ENCODE data around the gene LRP3. TPM values are rescaled to one million over a fixed set of nuclear protein-coding genes. Genes with fewer than 3 reads are reported as not detected.
"Not testable (repeated sequence)": the region's sequence is repeated elsewhere in the genome, so short reads cannot be mapped to it uniquely, and the experiment has no call there.

LRP3 gene
- polyA plus RNA-seq, 2 donors = 4.1 to 5.7 TPM

GRCh38 chr19:33158365-33158764 is 35.8 kb upstream of the LRP3 start:
- H3K36me3 ChIP-seq (ENCODE audit: control insufficient read depth in 2 of 2, insufficient read depth in 2 of 2, low read length in 1 of 2) = no peaks in the 10 kb centered on the region
- H3K9me3 ChIP-seq (ENCODE audit: control insufficient read depth in 2 of 2, insufficient read depth in 1 of 2, low read depth in 1 of 2, low read length in 1 of 2) = no peaks in the 10 kb centered on the region
- H3K27me3 ChIP-seq (ENCODE audit: control insufficient read depth in 1 of 2, insufficient read depth in 2 of 2, low read length in 2 of 2) = no peaks in the 10 kb centered on the region
- H3K4me1 ChIP-seq (ENCODE audit: control insufficient read depth in 2 of 2, insufficient read depth in 2 of 2, low read length in 1 of 2) = no peaks in the 10 kb centered on the region
- 85 to 91% methylated on average over 6 of the region's 6 CpGs for WGBS, 2 donors
- no peak overlapping the region for H3K4me3 ChIP-seq (ENCODE audit: low read depth in 1 of 2, low read length in 2 of 2)
- no peak overlapping the region for H3K27ac ChIP-seq (ENCODE audit: low read depth in 2 of 2, low read length in 1 of 2)

DNA sequence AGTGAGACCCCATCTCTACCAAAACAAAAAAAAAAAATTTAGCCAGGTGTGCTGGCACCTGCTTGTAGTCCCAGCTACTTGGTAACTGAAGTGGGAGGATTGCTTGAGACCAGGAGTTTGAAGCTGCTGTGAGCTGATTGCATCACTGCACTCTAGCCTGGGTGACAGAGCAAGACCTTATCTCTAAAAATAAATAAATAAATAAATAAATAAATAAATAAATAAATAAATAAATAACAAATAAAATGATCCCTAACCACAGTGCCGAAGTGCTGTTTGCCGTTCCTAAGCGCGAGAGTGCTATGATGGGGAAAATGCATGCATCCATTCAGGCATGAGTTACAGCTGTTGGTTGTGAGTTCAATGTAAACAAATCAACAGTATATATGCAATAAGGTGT is 35.0 kb upstream of the LRP3 start:
- 98 to 99% methylated on average over 4 of the region's 4 CpGs for WGBS, 2 donors
- Histone ChIP-seq H3K4me3 (ENCODE audit: low read depth in 1 of 2, low read length in 2 of 2) (no peak overlapping the region), H3K27me3 (ENCODE audit: control insufficient read depth in 1 of 2, insufficient read depth in 2 of 2, low read length in 2 of 2) (no peaks in the 10 kb centered on the region), H3K4me1 (ENCODE audit: control insufficient read depth in 2 of 2, insufficient read depth in 2 of 2, low read length in 1 of 2) (no peaks in the 10 kb centered on the region), H3K36me3 (ENCODE audit: control insufficient read depth in 2 of 2, insufficient read depth in 2 of 2, low read length in 1 of 2) (no peaks in the 10 kb centered on the region), H3K9me3 (ENCODE audit: control insufficient read depth in 2 of 2, insufficient read depth in 1 of 2, low read depth in 1 of 2, low read length in 1 of 2) (no peaks in the 10 kb centered on the region), H3K27ac (ENCODE audit: low read depth in 2 of 2, low read length in 1 of 2) (no peak overlapping the region)

DNA sequence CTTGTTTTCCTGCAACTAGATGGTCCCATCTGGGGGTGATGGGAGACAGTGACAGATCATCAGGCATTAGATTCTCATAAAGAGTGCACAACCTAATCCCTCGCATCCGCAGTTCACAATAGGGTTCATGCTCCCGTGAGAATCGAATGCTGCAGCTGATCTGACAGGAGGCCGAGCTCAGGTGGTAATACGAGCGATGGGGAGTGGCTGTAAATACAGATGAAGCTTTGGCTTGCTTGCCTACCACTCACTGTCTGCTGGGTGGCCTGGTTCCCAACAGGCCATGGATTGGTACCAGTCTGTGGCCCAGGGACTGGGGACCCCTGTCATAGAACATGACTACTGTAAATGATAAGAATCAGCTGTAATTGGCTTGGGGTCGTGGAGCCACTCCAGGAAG is 34.2 kb upstream of the LRP3 start:
- Histone ChIP-seq H3K27me3 (ENCODE audit: control insufficient read depth in 1 of 2, insufficient read depth in 2 of 2, low read length in 2 of 2) (no peaks in the 10 kb centered on the region), H3K4me1 (ENCODE audit: control insufficient read depth in 2 of 2, insufficient read depth in 2 of 2, low read length in 1 of 2) (no peaks in the 10 kb centered on the region), H3K36me3 (ENCODE audit: control insufficient read depth in 2 of 2, insufficient read depth in 2 of 2, low read length in 1 of 2) (no peaks in the 10 kb centered on the region), H3K27ac (ENCODE audit: low read depth in 2 of 2, low read length in 1 of 2) (no peak overlapping the region), H3K9me3 (ENCODE audit: control insufficient read depth in 2 of 2, insufficient read depth in 1 of 2, low read depth in 1 of 2, low read length in 1 of 2) (no peaks in the 10 kb centered on the region), H3K4me3 (ENCODE audit: low read depth in 1 of 2, low read length in 2 of 2) (no peak overlapping the region)
- WGBS, 2 donors = 91 to 92% methylated on average over 8 of the region's 8 CpGs

DNA sequence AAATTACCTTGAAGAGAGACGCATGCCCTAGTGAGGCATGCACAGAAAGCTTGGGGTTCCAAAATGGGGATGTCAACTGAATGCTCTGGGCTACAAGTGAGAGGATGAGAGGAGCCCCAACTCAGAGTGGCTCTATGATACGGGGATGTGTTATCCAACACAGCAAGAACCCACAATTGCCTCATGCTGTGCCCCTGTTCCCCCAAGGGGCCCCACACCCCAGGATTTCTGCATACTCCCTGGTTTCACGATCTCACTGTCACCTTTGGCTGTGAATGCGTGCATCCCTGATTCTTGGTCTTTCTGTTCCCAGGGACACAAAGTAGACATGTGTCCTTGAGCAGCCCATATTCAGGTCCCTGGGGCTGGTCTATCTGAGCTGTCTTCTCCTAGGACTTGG is 32.9 kb upstream of the LRP3 start:
- no peak overlapping the region for H3K4me3 ChIP-seq (ENCODE audit: low read depth in 1 of 2, low read length in 2 of 2)
- WGBS, 2 donors = 72 to 88% methylated on average over 4 of the region's 4 CpGs

DNA sequence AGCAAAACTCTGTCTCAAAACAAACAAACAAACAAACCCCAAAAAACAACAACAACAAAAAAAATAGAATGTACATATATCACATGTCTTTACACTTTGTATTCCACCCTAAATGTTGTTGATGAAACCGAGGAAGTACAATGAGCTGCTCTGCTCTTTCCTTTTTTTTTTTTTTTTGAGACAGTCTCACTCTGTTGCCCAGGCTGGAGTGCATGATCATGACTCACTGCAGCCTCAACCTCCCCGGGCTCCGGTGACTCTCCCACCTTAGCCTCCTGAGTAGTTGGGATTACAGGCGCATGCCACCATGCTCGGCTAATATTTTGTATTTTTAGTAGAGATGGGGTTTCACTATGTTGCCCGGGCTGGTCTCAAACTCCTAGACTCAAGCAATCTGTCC is 30.6 kb upstream of the LRP3 start:
- no peaks in the 10 kb centered on the region for H3K4me1 ChIP-seq (ENCODE audit: control insufficient read depth in 2 of 2, insufficient read depth in 2 of 2, low read length in 1 of 2)
- 92 to 94% methylated on average over 6 of the region's 6 CpGs for WGBS, 2 donors
- H3K27ac ChIP-seq (ENCODE audit: low read depth in 2 of 2, low read length in 1 of 2) = no peak overlapping the region
- H3K36me3 ChIP-seq (ENCODE audit: control insufficient read depth in 2 of 2, insufficient read depth in 2 of 2, low read length in 1 of 2) = no peaks in the 10 kb centered on the region
- H3K27me3 ChIP-seq (ENCODE audit: control insufficient read depth in 1 of 2, insufficient read depth in 2 of 2, low read length in 2 of 2) = no peaks in the 10 kb centered on the region
- no peak overlapping the region for H3K4me3 ChIP-seq (ENCODE audit: low read depth in 1 of 2, low read length in 2 of 2)
- no peaks in the 10 kb centered on the region for H3K9me3 ChIP-seq (ENCODE audit: control insufficient read depth in 2 of 2, insufficient read depth in 1 of 2, low read depth in 1 of 2, low read length in 1 of 2)

More for the DNA sequence above, 32.9 kb upstream of the LRP3 start:
- no peak overlapping the region for H3K27ac ChIP-seq (ENCODE audit: low read depth in 2 of 2, low read length in 1 of 2)
- no peaks in the 10 kb centered on the region for H3K9me3 ChIP-seq (ENCODE audit: control insufficient read depth in 2 of 2, insufficient read depth in 1 of 2, low read depth in 1 of 2, low read length in 1 of 2)
- H3K4me1 ChIP-seq (ENCODE audit: control insufficient read depth in 2 of 2, insufficient read depth in 2 of 2, low read length in 1 of 2) = no peaks in the 10 kb centered on the region
- H3K36me3 ChIP-seq (ENCODE audit: control insufficient read depth in 2 of 2, insufficient read depth in 2 of 2, low read length in 1 of 2) = no peaks in the 10 kb centered on the region
- no peaks in the 10 kb centered on the region for H3K27me3 ChIP-seq (ENCODE audit: control insufficient read depth in 1 of 2, insufficient read depth in 2 of 2, low read length in 2 of 2)

GRCh38 chr19:33166037-33166436 is 28.1 kb upstream of the LRP3 start:
- H3K9me3 ChIP-seq (ENCODE audit: control insufficient read depth in 2 of 2, insufficient read depth in 1 of 2, low read depth in 1 of 2, low read length in 1 of 2); H3K27me3 ChIP-seq (ENCODE audit: control insufficient read depth in 1 of 2, insufficient read depth in 2 of 2, low read length in 2 of 2); H3K27ac ChIP-seq (ENCODE audit: low read depth in 2 of 2, low read length in 1 of 2); H3K36me3 ChIP-seq (ENCODE audit: control insufficient read depth in 2 of 2, insufficient read depth in 2 of 2, low read length in 1 of 2); H3K4me1 ChIP-seq (ENCODE audit: control insufficient read depth in 2 of 2, insufficient read depth in 2 of 2, low read length in 1 of 2); H3K4me3 ChIP-seq (ENCODE audit: low read depth in 1 of 2, low read length in 2 of 2): not testable (repeated sequence)
- 66 to 73% methylated on average over 6 of the region's 6 CpGs for WGBS, 2 donors

GRCh38 chr19:33167438-33167837 is 26.7 kb upstream of the LRP3 start:
- no peaks in the 10 kb centered on the region for H3K4me1 ChIP-seq (ENCODE audit: control insufficient read depth in 2 of 2, insufficient read depth in 2 of 2, low read length in 1 of 2)
- WGBS, 2 donors = 97 to 100% methylated on average over 1 of the region's 1 CpG

GRCh38 chr19:33168528-33168927 is 25.6 kb upstream of the LRP3 start:
- H3K36me3 ChIP-seq (ENCODE audit: control insufficient read depth in 2 of 2, insufficient read depth in 2 of 2, low read length in 1 of 2) = no peaks in the 10 kb centered on the region
- no peaks in the 10 kb centered on the region for H3K27me3 ChIP-seq (ENCODE audit: control insufficient read depth in 1 of 2, insufficient read depth in 2 of 2, low read length in 2 of 2)

More at GRCh38 chr19:33167438-33167837, 26.7 kb upstream of the LRP3 start:
- no peaks in the 10 kb centered on the region for H3K9me3 ChIP-seq (ENCODE audit: control insufficient read depth in 2 of 2, insufficient read depth in 1 of 2, low read depth in 1 of 2, low read length in 1 of 2)
- no peaks in the 10 kb centered on the region for H3K36me3 ChIP-seq (ENCODE audit: control insufficient read depth in 2 of 2, insufficient read depth in 2 of 2, low read length in 1 of 2)
- no peak overlapping the region for H3K4me3 ChIP-seq (ENCODE audit: low read depth in 1 of 2, low read length in 2 of 2)
- H3K27me3 ChIP-seq (ENCODE audit: control insufficient read depth in 1 of 2, insufficient read depth in 2 of 2, low read length in 2 of 2) = no peaks in the 10 kb centered on the region
- H3K27ac ChIP-seq (ENCODE audit: low read depth in 2 of 2, low read length in 1 of 2) = no peak overlapping the region

DNA sequence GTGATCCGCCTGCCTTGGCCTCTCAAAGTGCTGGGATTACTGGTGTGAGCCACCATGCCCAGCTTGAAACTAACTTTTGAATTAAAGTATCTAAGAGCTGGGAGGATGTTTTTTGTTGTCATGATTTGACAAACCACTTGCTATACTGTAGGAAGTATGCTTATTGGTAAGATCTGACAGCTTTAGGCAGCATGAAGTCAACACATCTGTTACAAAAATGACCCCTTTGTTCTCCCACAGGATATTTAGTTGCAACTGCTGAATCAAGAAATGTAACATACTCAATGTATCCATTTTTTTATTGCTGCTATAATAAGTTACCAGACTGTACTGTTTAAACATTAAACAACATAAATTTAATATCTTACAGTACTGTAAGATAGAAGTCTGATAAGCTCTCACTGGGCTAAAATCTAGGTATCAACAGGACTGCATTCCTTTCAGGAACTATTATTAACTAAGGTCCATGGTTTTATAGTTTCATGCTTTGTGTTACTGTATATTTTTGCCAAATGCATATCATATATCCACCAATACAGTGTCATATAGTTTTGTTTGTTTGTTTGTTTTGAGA is 22.8 kb upstream of the LRP3 start:
- WGBS, 2 donors = 88 to 100% methylated on average over 1 of the region's 1 CpG
- H3K9me3 ChIP-seq (ENCODE audit: control insufficient read depth in 2 of 2, insufficient read depth in 1 of 2, low read depth in 1 of 2, low read length in 1 of 2) = no peaks in the 10 kb centered on the region

More at GRCh38 chr19:33168528-33168927, 25.6 kb upstream of the LRP3 start:
- Histone ChIP-seq H3K27ac (ENCODE audit: low read depth in 2 of 2, low read length in 1 of 2) (no peak overlapping the region), H3K4me3 (ENCODE audit: low read depth in 1 of 2, low read length in 2 of 2) (no peak overlapping the region), H3K9me3 (ENCODE audit: control insufficient read depth in 2 of 2, insufficient read depth in 1 of 2, low read depth in 1 of 2, low read length in 1 of 2) (no peaks in the 10 kb centered on the region), H3K4me1 (ENCODE audit: control insufficient read depth in 2 of 2, insufficient read depth in 2 of 2, low read length in 1 of 2) (no peaks in the 10 kb centered on the region)
- 79 to 97% methylated on average over 1 of the region's 1 CpG for WGBS, 2 donors

GRCh38 chr19:33171916-33172359 is 22.2 kb upstream of the LRP3 start:
- no peaks in the 10 kb centered on the region for H3K36me3 ChIP-seq (ENCODE audit: control insufficient read depth in 2 of 2, insufficient read depth in 2 of 2, low read length in 1 of 2)
- no peaks in the 10 kb centered on the region for H3K27me3 ChIP-seq (ENCODE audit: control insufficient read depth in 1 of 2, insufficient read depth in 2 of 2, low read length in 2 of 2)
- peaks cover 5 to 6% of the 10 kb centered on the region in 2 donors for H3K4me1 ChIP-seq (ENCODE audit: control insufficient read depth in 2 of 2, insufficient read depth in 2 of 2, low read length in 1 of 2)
- no peak overlapping the region for H3K27ac ChIP-seq (ENCODE audit: low read depth in 2 of 2, low read length in 1 of 2)
- no peaks in the 10 kb centered on the region for H3K9me3 ChIP-seq (ENCODE audit: control insufficient read depth in 2 of 2, insufficient read depth in 1 of 2, low read depth in 1 of 2, low read length in 1 of 2)
- WGBS, 2 donors = 65 to 73% methylated on average over 6 of the region's 6 CpGs
- H3K4me3 ChIP-seq (ENCODE audit: low read depth in 1 of 2, low read length in 2 of 2) = no peak overlapping the region

More for the DNA sequence above, 22.8 kb upstream of the LRP3 start:
- H3K36me3 ChIP-seq (ENCODE audit: control insufficient read depth in 2 of 2, insufficient read depth in 2 of 2, low read length in 1 of 2) = no peaks in the 10 kb centered on the region
- no peak overlapping the region for H3K27ac ChIP-seq (ENCODE audit: low read depth in 2 of 2, low read length in 1 of 2)
- peaks cover 5 to 6% of the 10 kb centered on the region in 2 donors for H3K4me1 ChIP-seq (ENCODE audit: control insufficient read depth in 2 of 2, insufficient read depth in 2 of 2, low read length in 1 of 2)
- no peak overlapping the region for H3K4me3 ChIP-seq (ENCODE audit: low read depth in 1 of 2, low read length in 2 of 2)
- no peaks in the 10 kb centered on the region for H3K27me3 ChIP-seq (ENCODE audit: control insufficient read depth in 1 of 2, insufficient read depth in 2 of 2, low read length in 2 of 2)
